K562 (cell line): Measurements from ENCODE around the gene CCP110. TPM values are rescaled to one million over a fixed set of nuclear protein-coding genes. Genes with fewer than 3 reads are reported as not detected.

Experiments
- ATAC-seq: fragments of 200-7000 bp; cut with Tn5 transposase; 3 replicates; pipeline ENCODE4 v1.9.1; 2020; ENCODE audit warnings: moderate library complexity
- BruUV-seq: library from RNA; stranded (reverse); fragments of 400-500 nt; replicated peaks from 2 replicates; lab custom pipeline; 2021; lab: Mats Ljungman, UMichigan
- CTCF ChIA-PET: fragments of 300-600 bp; formaldehyde crosslinking; extraction: SDS; loops from one replicate; lab custom pipeline; 2021; ENCODE audit warnings: low intra/inter-chr PET ratio; lab: Yijun Ruan, JAX
- POLR2A ChIA-PET: fragments of 300-600, 350-650 bp; sonication (Branson Sonifier 250); formaldehyde crosslinking; extraction: SDS; loops from one replicate; lab custom pipeline; 2021; ENCODE audit warnings: antibody characterized with exemption, inconsistent platforms; lab: Yijun Ruan, JAX
- DNase-seq, 4 experiments: peaks; one replicate each; pipeline versions ENCODE4 v3.0.0 to v3.0.0-alpha.2; 2011 to 2018; ENCODE audit warnings: low spot score in 3 of 4, mixed read lengths in 3 of 4; ENCODE audit errors: extremely low read depth in 1 of 4
- FAIRE-seq: peaks from 2 replicates; lab custom pipeline; 2011; peaks lifted over from hg19 to GRCh38; lab: Jason Lieb, UNC
- H2AFZ ChIP-seq: 2 replicates; pipeline ENCODE4 v1.6.0; 2011; ENCODE audit warnings: low read depth, low read length, control low read depth, inconsistent platforms
- H3K27ac ChIP-seq: fragments of 200-600 bp; 3 replicates; pipeline ENCODE4 v1.8.0; 2011; ENCODE audit warnings: low read depth, mild to moderate bottlenecking, control low read depth, inconsistent platforms, low read length, moderate library complexity, mixed read lengths; ENCODE audit errors: extremely low read depth
- H3K27me3 ChIP-seq, 2 experiments: fragments of 300-600 bp in 1 of 2; 2 replicates in 1 of 2; 3 replicates in 1 of 2; pipeline versions ENCODE4 v1.6.0 to v1.8.0; 2011; ENCODE audit warnings: inconsistent platforms in 2 of 2, low read length in 2 of 2, mild to moderate bottlenecking in 1 of 2, mixed read lengths in 1 of 2, moderate library complexity in 1 of 2; ENCODE audit not compliant: control insufficient read depth in 2 of 2, insufficient read depth in 2 of 2
- H3K36me3 ChIP-seq: fragments of 300-600 bp; 3 replicates; pipeline ENCODE4 v1.8.0; 2011; ENCODE audit warnings: mild to moderate bottlenecking, low read length, inconsistent platforms; ENCODE audit not compliant: control insufficient read depth, insufficient read depth
- H3K4me1 ChIP-seq, 2 experiments: fragments of 200-600 bp in 1 of 2; replicated peaks in 1 of 2; 2 replicates in 1 of 2; 3 replicates in 1 of 2; pipeline versions ENCODE4 v1.5.1 to v1.8.0; 2011; ENCODE audit warnings: inconsistent platforms in 2 of 2, low read length in 2 of 2, mild to moderate bottlenecking in 1 of 2, mixed read lengths in 1 of 2, moderate library complexity in 1 of 2; ENCODE audit not compliant: control insufficient read depth in 2 of 2, insufficient read depth in 2 of 2
- H3K4me2 ChIP-seq: 2 replicates; pipeline ENCODE4 v1.6.1; 2011; ENCODE audit warnings: low read length, control low read depth, inconsistent platforms, mixed read lengths; ENCODE audit not compliant: insufficient read depth
- H3K4me3 ChIP-seq: fragments of 200-600 bp; sonication (generic), shearing (Covaris generic); 2 replicates; pipeline ENCODE4 v1.5.1; 2016; ENCODE audit warnings: control low read depth, inconsistent platforms
- H3K79me2 ChIP-seq: fragments of 200-600 bp; 3 replicates; pipeline ENCODE4 v1.8.0; 2011; ENCODE audit warnings: low read length, inconsistent platforms; ENCODE audit not compliant: control insufficient read depth, insufficient read depth
- H3K9ac ChIP-seq, 2 experiments: 2 replicates each; pipeline versions ENCODE4 v1.6.0 to v1.6.1; 2011; ENCODE audit warnings: low read depth in 2 of 2, low read length in 2 of 2, control low read depth in 1 of 2, inconsistent platforms in 1 of 2, mild to moderate bottlenecking in 1 of 2, mixed read lengths in 1 of 2; ENCODE audit not compliant: insufficient read depth in 1 of 2
- H3K9me1 ChIP-seq: one replicate; pipeline ENCODE4 v1.6.0; 2011; ENCODE audit warnings: inconsistent platforms, mild to moderate bottlenecking, low read length, moderate library complexity; ENCODE audit not compliant: control insufficient read depth, insufficient read depth
- H3K9me3 ChIP-seq: replicated peaks from 2 replicates; pipeline ENCODE4 v1.5.1; 2011; ENCODE audit warnings: low read depth, low read length, inconsistent platforms; ENCODE audit not compliant: control insufficient read depth, insufficient read depth
- H4K20me1 ChIP-seq: replicated peaks from 2 replicates; pipeline ENCODE4 v1.6.1; 2011; ENCODE audit warnings: low read length, inconsistent platforms, mixed read lengths; ENCODE audit not compliant: control insufficient read depth, insufficient read depth
- KAT2B ChIP-seq: IDR thresholded peaks from one replicate; pipeline ENCODE4 v1.6.1; 2012; ENCODE audit warnings: low read depth, mild to moderate bottlenecking, control low read depth, inconsistent platforms, low read length, moderate library complexity
- MAZ ChIP-seq, 2 experiments: fragments of 450-650 bp in 1 of 2; sonication (generic) in 1 of 2; formaldehyde crosslinking; IDR thresholded peaks in 1 of 2; conservative IDR thresholded peaks in 1 of 2; 2 replicates each; pipeline versions ENCODE4 v1.4.0 to v1.5.0; 2020; ENCODE audit warnings: mild to moderate bottlenecking in 1 of 2, missing genetic modification reagents in 1 of 2
- WGBS: fragments of 100-300 bp; shearing (Covaris generic); methylation state at CpG from one replicate; pipeline ENCODE4 v1.1.6; 2016; ENCODE audit warnings: low coverage, mixed read lengths; ENCODE audit not compliant: insufficient coverage; ENCODE audit errors: missing lambda C conversion rate; 5-methylcytosine and 5-hydroxymethylcytosine counted together
- in situ Hi-C: fragments of 300-500 bp; cut with MboI; formaldehyde crosslinking; loops from 4 replicates; pipeline ENCODE4 v1.15.0; 2018; ENCODE audit warnings: inconsistent platforms, mixed read lengths
- intact Hi-C: fragments of 100-400 bp; cut with micrococcal nuclease; formaldehyde crosslinking; loops from 2 replicates; pipeline ENCODE4 v1.14.2; 2022
- polyA plus RNA-seq, 8 experiments: library from polyadenylated mRNA; depleted of rRNA in 4 of 8; stranded (reverse) in 5 of 8; unstranded in 3 of 8; fragments of >200 nt; fragmentation: Nextera tagmentation in 2 of 8; fragmentation: Illumina TruSeq in 1 of 8; extraction: Ambion mirVana in 2 of 8; extraction: Trizol in 1 of 8; gene quantifications; 2 replicates each; pipeline versions ENCODE4 v1.2.1 to v1.2.3, GENCODE V29; 2011 to 2014; ENCODE audit warnings: inconsistent platforms in 1 of 8, missing spikeins in 1 of 8
- total RNA-seq, 7 experiments: library from RNA; depleted of rRNA in 6 of 7; stranded (reverse); fragments of >200 nt in 6 of 7; fragmentation: Illumina TruSeq in 2 of 7; extraction: Trizol in 2 of 7; gene quantifications; 2 replicates each; pipeline versions ENCODE4 v1.2.1 to v1.2.3, GENCODE V29; 2011 to 2021; ENCODE audit warnings: low replicate concordance in 1 of 7
- TF ChIP-seq, protein P1 (sequence below): fragments of 450-650 bp; formaldehyde crosslinking; IDR thresholded peaks from 2 replicates; pipeline ENCODE4 v1.4.0; 2020; ENCODE audit warnings: mild to moderate bottlenecking, moderate library complexity
- TF ChIP-seq, protein P2 (sequence below), 2 experiments: IDR thresholded peaks in 1 of 2; conservative IDR thresholded peaks in 1 of 2; 2 replicates each; pipeline ENCODE4 v1.6.1; 2016; ENCODE audit warnings: low read depth in 2 of 2, mild to moderate bottlenecking in 1 of 2, missing compliant biosample characterization in 1 of 2, missing genetic modification characterization in 1 of 2, moderate library complexity in 1 of 2
- TF ChIP-seq, protein P3 (sequence below): fragments of 150-350 bp; IDR thresholded peaks from 2 replicates; pipeline ENCODE4 v1.6.1; 2014; ENCODE audit warnings: low read depth, mild to moderate bottlenecking, low read length, borderline replicate concordance
- TF ChIP-seq, protein P4 (sequence below): IDR thresholded peaks from 3 replicates; pipeline ENCODE4 v1.6.1; 2011; ENCODE audit warnings: borderline replicate concordance, mild to moderate bottlenecking, moderate library complexity; ENCODE audit not compliant: insufficient read length; ENCODE audit errors: extremely low read depth

The CCP110 gene
- total and polyA plus RNA-seq, 9 of the 15 experiments (the other 6 are each of a cell fraction or from before 2014, with no cell fraction given): 3.5 to 16.1 (median 12.1) TPM

DNA sequence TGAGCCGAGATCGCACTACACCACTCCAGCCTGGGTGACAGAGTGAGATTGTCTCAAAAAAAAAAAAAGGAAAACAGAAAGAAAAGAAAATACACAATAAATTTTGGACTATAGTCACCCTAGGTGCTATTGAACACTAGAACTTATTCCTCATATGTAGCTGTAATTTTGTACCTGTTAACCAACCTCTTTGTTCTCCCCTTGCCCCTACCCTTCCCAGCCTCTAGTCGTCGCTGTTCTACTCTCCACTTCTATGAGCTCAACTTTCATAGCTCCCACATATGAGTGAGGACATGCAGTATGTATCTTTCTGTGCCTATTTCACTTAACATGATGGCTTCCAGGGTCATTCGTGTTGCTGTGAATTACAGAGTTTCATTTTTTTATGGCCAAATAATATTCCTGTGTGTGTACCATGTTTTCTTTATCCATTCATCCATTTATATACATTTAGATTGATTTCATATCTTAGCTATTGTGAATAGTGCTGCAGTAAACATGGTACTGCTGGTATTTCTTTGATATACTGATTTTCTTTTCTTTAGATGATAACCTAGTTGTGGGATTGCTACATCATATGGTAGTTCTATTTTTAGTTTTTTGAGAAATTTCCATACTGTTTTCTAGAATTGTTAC, 60.0 kb downstream of the CCP110 start (continued):
- TF ChIP-seq, protein P1, sequence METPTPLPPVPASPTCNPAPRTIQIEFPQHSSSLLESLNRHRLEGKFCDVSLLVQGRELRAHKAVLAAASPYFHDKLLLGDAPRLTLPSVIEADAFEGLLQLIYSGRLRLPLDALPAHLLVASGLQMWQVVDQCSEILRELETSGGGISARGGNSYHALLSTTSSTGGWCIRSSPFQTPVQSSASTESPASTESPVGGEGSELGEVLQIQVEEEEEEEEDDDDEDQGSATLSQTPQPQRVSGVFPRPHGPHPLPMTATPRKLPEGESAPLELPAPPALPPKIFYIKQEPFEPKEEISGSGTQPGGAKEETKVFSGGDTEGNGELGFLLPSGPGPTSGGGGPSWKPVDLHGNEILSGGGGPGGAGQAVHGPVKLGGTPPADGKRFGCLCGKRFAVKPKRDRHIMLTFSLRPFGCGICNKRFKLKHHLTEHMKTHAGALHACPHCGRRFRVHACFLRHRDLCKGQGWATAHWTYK (CRISPR knock-in tag): no peak
- no peak for TF ChIP-seq MAZ (CRISPR knock-in tag; conservative IDR thresholded peaks at IDR 0.05 in 1 of 2, IDR thresholded peaks at IDR 0.05 in 1 of 2)

DNA sequence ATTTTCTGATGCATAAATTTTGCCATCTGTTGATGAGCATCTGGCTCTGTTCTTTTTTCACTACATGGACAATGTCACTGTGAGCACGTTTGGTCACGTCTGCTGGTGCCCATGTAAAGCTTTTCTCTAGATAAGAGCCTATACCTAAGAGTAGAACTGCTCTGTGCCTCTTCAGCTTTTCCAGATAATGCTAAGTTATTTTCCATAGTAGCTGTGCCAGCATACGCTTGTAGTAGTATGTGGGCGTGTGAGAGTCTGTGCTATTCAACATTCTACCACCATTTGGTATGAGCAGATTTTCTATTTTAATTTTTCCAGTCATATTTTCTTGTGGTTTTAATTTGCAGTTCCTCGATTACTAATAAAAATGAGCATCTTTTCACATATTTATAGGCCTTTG, 64.9 kb downstream of the CCP110 start:
- POLR2A ChIA-PET: interaction anchor here (1.3 kb wide), 1 partner anchor 32 kb away, joined by 3 read pairs; no protein-coding TSS in a partner anchor
- Histone ChIP-seq H3K4me3 (no peak overlapping the region), H3K79me2 (no peaks in the 10 kb centered on the region), H3K9ac (no peak overlapping the region), H3K9me1 (no peaks in the 10 kb centered on the region), H3K36me3 (peaks cover 3% of the 10 kb centered on the region; the same call in 1 of the 3 replicates), H4K20me1 (no peaks in the 10 kb centered on the region), H3K4me2 (no peak overlapping the region), H3K4me1 (no peaks in the 10 kb centered on the region), H3K27ac (no peak overlapping the region), H3K9me3 (no peaks in the 10 kb centered on the region), H3K27me3 (no peaks in the 10 kb centered on the region), H2AFZ (no peak overlapping the region)
- ATAC-seq: no peak
- BruUV-seq: no TSS peak
- in situ Hi-C loops (no loop called here), intact Hi-C loops (no loop called here)
- no peak for FAIRE-seq
- WGBS: 43% methylated on average over 5 of the region's 5 CpGs
- no peak for DNase-seq
- CTCF ChIA-PET: no interaction called here
- TF ChIP-seq KAT2B: no peak
- TF ChIP-seq, protein P2, sequence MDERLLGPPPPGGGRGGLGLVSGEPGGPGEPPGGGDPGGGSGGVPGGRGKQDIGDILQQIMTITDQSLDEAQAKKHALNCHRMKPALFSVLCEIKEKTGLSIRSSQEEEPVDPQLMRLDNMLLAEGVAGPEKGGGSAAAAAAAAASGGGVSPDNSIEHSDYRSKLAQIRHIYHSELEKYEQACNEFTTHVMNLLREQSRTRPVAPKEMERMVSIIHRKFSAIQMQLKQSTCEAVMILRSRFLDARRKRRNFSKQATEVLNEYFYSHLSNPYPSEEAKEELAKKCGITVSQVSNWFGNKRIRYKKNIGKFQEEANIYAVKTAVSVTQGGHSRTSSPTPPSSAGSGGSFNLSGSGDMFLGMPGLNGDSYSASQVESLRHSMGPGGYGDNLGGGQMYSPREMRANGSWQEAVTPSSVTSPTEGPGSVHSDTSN (CRISPR knock-in tag; IDR thresholded peaks at IDR 0.05; ENCODE audit: low read depth): no peak
- TF ChIP-seq, protein P2 (tag; conservative IDR thresholded peaks at IDR 0.05; ENCODE audit: low read depth): no peak
- TF ChIP-seq, protein P3, sequence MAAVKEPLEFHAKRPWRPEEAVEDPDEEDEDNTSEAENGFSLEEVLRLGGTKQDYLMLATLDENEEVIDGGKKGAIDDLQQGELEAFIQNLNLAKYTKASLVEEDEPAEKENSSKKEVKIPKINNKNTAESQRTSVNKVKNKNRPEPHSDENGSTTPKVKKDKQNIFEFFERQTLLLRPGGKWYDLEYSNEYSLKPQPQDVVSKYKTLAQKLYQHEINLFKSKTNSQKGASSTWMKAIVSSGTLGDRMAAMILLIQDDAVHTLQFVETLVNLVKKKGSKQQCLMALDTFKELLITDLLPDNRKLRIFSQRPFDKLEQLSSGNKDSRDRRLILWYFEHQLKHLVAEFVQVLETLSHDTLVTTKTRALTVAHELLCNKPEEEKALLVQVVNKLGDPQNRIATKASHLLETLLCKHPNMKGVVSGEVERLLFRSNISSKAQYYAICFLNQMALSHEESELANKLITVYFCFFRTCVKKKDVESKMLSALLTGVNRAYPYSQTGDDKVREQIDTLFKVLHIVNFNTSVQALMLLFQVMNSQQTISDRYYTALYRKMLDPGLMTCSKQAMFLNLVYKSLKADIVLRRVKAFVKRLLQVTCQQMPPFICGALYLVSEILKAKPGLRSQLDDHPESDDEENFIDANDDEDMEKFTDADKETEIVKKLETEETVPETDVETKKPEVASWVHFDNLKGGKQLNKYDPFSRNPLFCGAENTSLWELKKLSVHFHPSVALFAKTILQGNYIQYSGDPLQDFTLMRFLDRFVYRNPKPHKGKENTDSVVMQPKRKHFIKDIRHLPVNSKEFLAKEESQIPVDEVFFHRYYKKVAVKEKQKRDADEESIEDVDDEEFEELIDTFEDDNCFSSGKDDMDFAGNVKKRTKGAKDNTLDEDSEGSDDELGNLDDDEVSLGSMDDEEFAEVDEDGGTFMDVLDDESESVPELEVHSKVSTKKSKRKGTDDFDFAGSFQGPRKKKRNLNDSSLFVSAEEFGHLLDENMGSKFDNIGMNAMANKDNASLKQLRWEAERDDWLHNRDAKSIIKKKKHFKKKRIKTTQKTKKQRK: no peak
- TF ChIP-seq, protein P4, sequence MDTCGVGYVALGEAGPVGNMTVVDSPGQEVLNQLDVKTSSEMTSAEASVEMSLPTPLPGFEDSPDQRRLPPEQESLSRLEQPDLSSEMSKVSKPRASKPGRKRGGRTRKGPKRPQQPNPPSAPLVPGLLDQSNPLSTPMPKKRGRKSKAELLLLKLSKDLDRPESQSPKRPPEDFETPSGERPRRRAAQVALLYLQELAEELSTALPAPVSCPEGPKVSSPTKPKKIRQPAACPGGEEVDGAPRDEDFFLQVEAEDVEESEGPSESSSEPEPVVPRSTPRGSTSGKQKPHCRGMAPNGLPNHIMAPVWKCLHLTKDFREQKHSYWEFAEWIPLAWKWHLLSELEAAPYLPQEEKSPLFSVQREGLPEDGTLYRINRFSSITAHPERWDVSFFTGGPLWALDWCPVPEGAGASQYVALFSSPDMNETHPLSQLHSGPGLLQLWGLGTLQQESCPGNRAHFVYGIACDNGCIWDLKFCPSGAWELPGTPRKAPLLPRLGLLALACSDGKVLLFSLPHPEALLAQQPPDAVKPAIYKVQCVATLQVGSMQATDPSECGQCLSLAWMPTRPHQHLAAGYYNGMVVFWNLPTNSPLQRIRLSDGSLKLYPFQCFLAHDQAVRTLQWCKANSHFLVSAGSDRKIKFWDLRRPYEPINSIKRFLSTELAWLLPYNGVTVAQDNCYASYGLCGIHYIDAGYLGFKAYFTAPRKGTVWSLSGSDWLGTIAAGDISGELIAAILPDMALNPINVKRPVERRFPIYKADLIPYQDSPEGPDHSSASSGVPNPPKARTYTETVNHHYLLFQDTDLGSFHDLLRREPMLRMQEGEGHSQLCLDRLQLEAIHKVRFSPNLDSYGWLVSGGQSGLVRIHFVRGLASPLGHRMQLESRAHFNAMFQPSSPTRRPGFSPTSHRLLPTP: no peak
